Fibroblast of lung (primary cell): ENCODE data around the gene EBF3. TPM values are rescaled to one million over a fixed set of nuclear protein-coding genes. Genes with fewer than 3 reads are reported as not detected.

Experiments used
- DNase-seq, 2 donors: peaks; one replicate each; pipeline versions ENCODE4 v3.0.0 to v3.0.0-alpha.2; 2010; ENCODE audit warnings: low read depth in 2 of 2
- H2AFZ ChIP-seq: 2 replicates; pipeline ENCODE4 v1.5.1; 2012; ENCODE audit warnings: low read length, control low read depth, inconsistent platforms
- H3K27ac ChIP-seq: 2 replicates; pipeline ENCODE4 v1.5.1; 2011; ENCODE audit warnings: low read length, control low read depth; ENCODE audit not compliant: insufficient read depth
- H3K27me3 ChIP-seq: 2 replicates; pipeline ENCODE4 v1.5.1; 2011; ENCODE audit warnings: mild to moderate bottlenecking, low read length; ENCODE audit not compliant: control insufficient read depth, insufficient read depth
- H3K36me3 ChIP-seq: 2 replicates; pipeline ENCODE4 v1.5.1; 2011; ENCODE audit warnings: low read length; ENCODE audit not compliant: control insufficient read depth, insufficient read depth
- H3K4me1 ChIP-seq: 2 replicates; pipeline ENCODE4 v1.5.1; 2011; ENCODE audit warnings: low read length; ENCODE audit not compliant: control insufficient read depth, insufficient read depth; ENCODE audit errors: extremely low read depth
- H3K4me2 ChIP-seq: 2 replicates; pipeline ENCODE4 v1.5.1; 2011; ENCODE audit warnings: low read length, control low read depth; ENCODE audit not compliant: insufficient read depth; ENCODE audit errors: extremely low read depth
- H3K4me3 ChIP-seq, 4 experiments: fragments of 200-600 bp in 1 of 4; sonication (generic) in 1 of 4; replicated peaks in 1 of 4; 2 replicates each; pipeline ENCODE4 v1.5.1; 2011 to 2016; ENCODE audit warnings: low read length in 4 of 4, low read depth in 3 of 4, mild to moderate bottlenecking in 3 of 4, control low read depth in 2 of 4, inconsistent platforms in 1 of 4, mixed read lengths in 1 of 4; ENCODE audit not compliant: insufficient read depth in 1 of 4; ENCODE audit errors: control extremely low read depth in 1 of 4
- H3K79me2 ChIP-seq: 2 replicates; pipeline ENCODE4 v1.5.1; 2012; ENCODE audit warnings: mild to moderate bottlenecking, low read length, inconsistent platforms; ENCODE audit not compliant: control insufficient read depth, insufficient read depth
- H3K9ac ChIP-seq: 2 replicates; pipeline ENCODE4 v1.5.1; 2011; ENCODE audit warnings: mild to moderate bottlenecking, low read length, control low read depth; ENCODE audit not compliant: insufficient read depth
- H3K9me3 ChIP-seq: 2 replicates; pipeline ENCODE4 v1.5.1; 2012; ENCODE audit warnings: low read depth, low read length; ENCODE audit not compliant: control insufficient read depth, insufficient read depth
- H4K20me1 ChIP-seq: 2 replicates; pipeline ENCODE4 v1.5.1; 2011; ENCODE audit warnings: low read length; ENCODE audit not compliant: control insufficient read depth, insufficient read depth; ENCODE audit errors: extremely low read depth
- EZH2 ChIP-seq: IDR thresholded peaks from 2 replicates; pipeline ENCODE4 v1.5.1; 2012; ENCODE audit warnings: low read length, control low read depth, mild to moderate bottlenecking; ENCODE audit errors: missing control alignments
- polyA plus RNA-seq, 2 donors: library from polyadenylated mRNA; depleted of rRNA in 1 of 2; stranded (reverse) in 1 of 2; unstranded in 1 of 2; fragments of >200 nt; gene quantifications; 2 replicates each; pipeline ENCODE4 v1.2.1, GENCODE V29; 2011 to 2012; ENCODE audit warnings: missing spikeins in 1 of 2
- total RNA-seq: library from RNA; depleted of rRNA; stranded (reverse); fragments of >200 nt; gene quantifications from 2 replicates; pipeline ENCODE4 v1.2.1, GENCODE V29; 2014
- TF ChIP-seq, protein P1 (sequence below), 2 donors: IDR thresholded peaks in 1 of 2; conservative IDR thresholded peaks in 1 of 2; 1 replicate in 1 of 2; 2 replicates in 1 of 2; pipeline ENCODE4 v1.5.1; 2011 to 2012; ENCODE audit warnings: low read length in 2 of 2, control low read depth in 1 of 2, inconsistent platforms in 1 of 2, low read depth in 1 of 2, mild to moderate bottlenecking in 1 of 2

EBF3 gene
- total and polyA plus RNA-seq, 2 donors (not counting 1 experiment from before 2014, with no cell fraction given): 0.12 to 0.17 TPM

DNA sequence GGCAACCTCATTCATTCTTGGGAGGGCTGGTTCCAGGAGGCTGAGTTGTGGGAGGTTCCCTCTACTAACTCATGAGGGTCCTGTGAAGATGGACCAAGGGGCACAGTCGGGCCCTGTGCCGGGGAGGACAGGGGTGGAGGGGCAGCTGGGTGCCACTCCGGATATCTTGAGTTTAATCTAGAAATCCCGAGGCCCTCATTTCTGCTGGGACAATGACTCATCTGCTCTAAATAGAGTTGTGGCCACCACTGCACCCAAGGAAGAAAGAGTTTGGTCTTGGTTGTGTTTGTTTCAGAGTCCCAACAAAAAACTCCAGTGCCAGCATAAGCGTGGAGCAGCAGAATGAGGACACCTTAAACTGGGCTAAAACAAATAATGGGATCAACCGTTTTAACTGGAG lies 82.4 kb downstream of the EBF3 start:
- no peaks in the 10 kb centered on the region for H3K4me1 ChIP-seq
- H3K4me3 ChIP-seq: no peak overlapping the region
- H3K4me2 ChIP-seq: no peak overlapping the region
- TF ChIP-seq, protein P1, sequence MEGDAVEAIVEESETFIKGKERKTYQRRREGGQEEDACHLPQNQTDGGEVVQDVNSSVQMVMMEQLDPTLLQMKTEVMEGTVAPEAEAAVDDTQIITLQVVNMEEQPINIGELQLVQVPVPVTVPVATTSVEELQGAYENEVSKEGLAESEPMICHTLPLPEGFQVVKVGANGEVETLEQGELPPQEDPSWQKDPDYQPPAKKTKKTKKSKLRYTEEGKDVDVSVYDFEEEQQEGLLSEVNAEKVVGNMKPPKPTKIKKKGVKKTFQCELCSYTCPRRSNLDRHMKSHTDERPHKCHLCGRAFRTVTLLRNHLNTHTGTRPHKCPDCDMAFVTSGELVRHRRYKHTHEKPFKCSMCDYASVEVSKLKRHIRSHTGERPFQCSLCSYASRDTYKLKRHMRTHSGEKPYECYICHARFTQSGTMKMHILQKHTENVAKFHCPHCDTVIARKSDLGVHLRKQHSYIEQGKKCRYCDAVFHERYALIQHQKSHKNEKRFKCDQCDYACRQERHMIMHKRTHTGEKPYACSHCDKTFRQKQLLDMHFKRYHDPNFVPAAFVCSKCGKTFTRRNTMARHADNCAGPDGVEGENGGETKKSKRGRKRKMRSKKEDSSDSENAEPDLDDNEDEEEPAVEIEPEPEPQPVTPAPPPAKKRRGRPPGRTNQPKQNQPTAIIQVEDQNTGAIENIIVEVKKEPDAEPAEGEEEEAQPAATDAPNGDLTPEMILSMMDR (conservative IDR thresholded peaks at IDR 0.05 in 1 of 2, IDR thresholded peaks at IDR 0.05 in 1 of 2; ENCODE audit: low read depth in 1 of 2, low read length in 2 of 2): no peak
- TF ChIP-seq EZH2: no peak
- no peak overlapping the region for H3K27ac ChIP-seq
- DNase-seq: no peak
- no peaks in the 10 kb centered on the region for H3K9me3 ChIP-seq
- no peaks in the 10 kb centered on the region for H4K20me1 ChIP-seq
- no peaks in the 10 kb centered on the region for H3K36me3 ChIP-seq
- no peaks in the 10 kb centered on the region for H3K79me2 ChIP-seq
- H3K27me3 ChIP-seq: no peaks in the 10 kb centered on the region
- H2AFZ ChIP-seq: no peak overlapping the region
- no peak overlapping the region for H3K9ac ChIP-seq

- no peak overlapping the region for H2AFZ ChIP-seq
- TF ChIP-seq, protein P1 (conservative IDR thresholded peaks at IDR 0.05 in 1 of 2, IDR thresholded peaks at IDR 0.05 in 1 of 2; ENCODE audit: low read depth in 1 of 2, low read length in 2 of 2): no peak
- no peak for TF ChIP-seq EZH2
- H3K9me3 ChIP-seq: no peaks in the 10 kb centered on the region
- H4K20me1 ChIP-seq: no peaks in the 10 kb centered on the region
- no peak overlapping the region for H3K27ac ChIP-seq
- H3K36me3 ChIP-seq: no peaks in the 10 kb centered on the region
- no peak overlapping the region for H3K4me2 ChIP-seq
- no peaks in the 10 kb centered on the region for H3K79me2 ChIP-seq
- H3K9ac ChIP-seq: no peak overlapping the region
- H3K27me3 ChIP-seq: no peaks in the 10 kb centered on the region
- DNase-seq: no peak
- H3K4me3 ChIP-seq: no peak overlapping the region
- no peaks in the 10 kb centered on the region for H3K4me1 ChIP-seq
Measured at GRCh38 chr10:129880191-129880870, 83.7 kb downstream of the EBF3 start.

- Histone ChIP-seq H3K36me3 (no peaks in the 10 kb centered on the region), H3K27me3 (no peaks in the 10 kb centered on the region), H3K9ac (no peak overlapping the region), H3K4me2 (no peak overlapping the region), H3K4me3 (no peak overlapping the region), H3K79me2 (no peaks in the 10 kb centered on the region), H3K27ac (no peak overlapping the region), H4K20me1 (no peaks in the 10 kb centered on the region), H3K9me3 (no peaks in the 10 kb centered on the region), H2AFZ (no peak overlapping the region), H3K4me1 (no peaks in the 10 kb centered on the region)
- TF ChIP-seq EZH2: no peak
- TF ChIP-seq, protein P1 (conservative IDR thresholded peaks at IDR 0.05 in 1 of 2, IDR thresholded peaks at IDR 0.05 in 1 of 2; ENCODE audit: low read depth in 1 of 2, low read length in 2 of 2): no peak
- no peak for DNase-seq
Measured at GRCh38 chr10:129879655-129880054, 84.4 kb downstream of the EBF3 start.
